WTC11 (cell line): ENCODE measurements around the gene FAM169A.

ENCODE experiments used
- E2F1 ChIP-seq: sonication (generic); formaldehyde crosslinking; IDR thresholded peaks from 2 replicates; pipeline ENCODE4 v1.8.0; 2022; ENCODE audit warnings: mild to moderate bottlenecking, missing genetic modification reagents
- ESRRA ChIP-seq: sonication (generic); formaldehyde crosslinking; IDR thresholded peaks from 2 replicates; pipeline ENCODE4 v1.8.1; 2022; ENCODE audit warnings: mild to moderate bottlenecking, missing genetic modification reagents, borderline replicate concordance

- TF ChIP-seq E2F1 (CRISPR knock-in tag) (no peak), ESRRA (no peak)
Observed at GRCh38 chr5:74810915-74811314, 55.3 kb downstream of the FAM169A start.
